Liver (tissue), 9 donors: ENCODE results near the gene AOAH. TPM values are rescaled to one million over a fixed set of nuclear protein-coding genes. Genes with fewer than 3 reads are reported as not detected.

Experiments used
- DNase-seq: peaks from one replicate; pipeline ENCODE4 v3.0.0-alpha.2; 2017; ENCODE audit warnings: low spot score
- H3K27ac ChIP-seq, 2 donors: one replicate each; pipeline ENCODE4 v1.7.0; 2013; ENCODE audit warnings: inconsistent platforms in 2 of 2, low read length in 2 of 2, control low read depth in 1 of 2, low read depth in 1 of 2, mild to moderate bottlenecking in 1 of 2
- H3K27me3 ChIP-seq, 4 donors: one replicate each; pipeline versions ENCODE4 v1.6.1 to v1.7.0; 2013; ENCODE audit warnings: low read length in 3 of 4, inconsistent platforms in 1 of 4, mild to moderate bottlenecking in 1 of 4, moderate library complexity in 1 of 4; ENCODE audit not compliant: control insufficient read depth in 4 of 4, insufficient read depth in 4 of 4
- H3K36me3 ChIP-seq, 4 donors: one replicate each; pipeline versions ENCODE4 v1.6.1 to v1.7.0; 2013; ENCODE audit warnings: low read length in 3 of 4, mild to moderate bottlenecking in 3 of 4, low read depth in 1 of 4, moderate library complexity in 1 of 4; ENCODE audit not compliant: control insufficient read depth in 4 of 4, insufficient read depth in 3 of 4
- H3K4me1 ChIP-seq, 4 donors: one replicate each; pipeline versions ENCODE4 v1.6.1 to v1.7.0; 2013; ENCODE audit warnings: low read length in 3 of 4, mild to moderate bottlenecking in 3 of 4, moderate library complexity in 1 of 4; ENCODE audit not compliant: control insufficient read depth in 4 of 4, insufficient read depth in 4 of 4
- H3K4me3 ChIP-seq, 3 donors: one replicate each; pipeline versions ENCODE4 v1.6.1 to v1.7.0; 2013; ENCODE audit warnings: low read length in 3 of 3, control low read depth in 1 of 3, low read depth in 1 of 3, mild to moderate bottlenecking in 1 of 3
- H3K9ac ChIP-seq, 2 donors: one replicate each; pipeline ENCODE4 v1.7.0; 2013; ENCODE audit warnings: low read length in 2 of 2, mild to moderate bottlenecking in 2 of 2, moderate library complexity in 2 of 2, control low read depth in 1 of 2, low read depth in 1 of 2
- H3K9me3 ChIP-seq, 4 donors: one replicate each; pipeline versions ENCODE4 v1.6.1 to v1.7.0; 2013; ENCODE audit warnings: low read length in 3 of 4; ENCODE audit not compliant: control insufficient read depth in 4 of 4
- EGR1 ChIP-seq, 2 donors: IDR thresholded peaks; 2 replicates each; pipeline ENCODE4 v1.6.1; 2016 to 2018; ENCODE audit warnings: antibody characterized with exemption in 2 of 2, low read depth in 2 of 2
- FOXA1 ChIP-seq: IDR thresholded peaks from 2 replicates; pipeline ENCODE4 v1.6.1; 2016; ENCODE audit warnings: antibody characterized with exemption
- FOXA2 ChIP-seq: IDR thresholded peaks from 2 replicates; pipeline ENCODE4 v1.6.1; 2016; ENCODE audit warnings: antibody characterized with exemption
- GABPA ChIP-seq, 2 donors: IDR thresholded peaks in 1 of 2; conservative IDR thresholded peaks in 1 of 2; 2 replicates each; pipeline ENCODE4 v1.6.1; 2016; ENCODE audit warnings: antibody characterized with exemption in 2 of 2, mild to moderate bottlenecking in 1 of 2, moderate library complexity in 1 of 2
- HNF4A ChIP-seq, 2 donors: conservative IDR thresholded peaks; 2 replicates each; pipeline ENCODE4 v1.6.1; 2016; ENCODE audit warnings: antibody characterized with exemption in 2 of 2, mild to moderate bottlenecking in 2 of 2
- HNF4G ChIP-seq: IDR thresholded peaks from 2 replicates; pipeline ENCODE4 v1.6.1; 2016; ENCODE audit warnings: antibody characterized with exemption
- JUND ChIP-seq, 2 donors: IDR thresholded peaks; 2 replicates each; pipeline ENCODE4 v1.6.1; 2016; ENCODE audit warnings: antibody characterized with exemption in 2 of 2
- NR2F2 ChIP-seq: IDR thresholded peaks from 2 replicates; pipeline ENCODE4 v1.6.1; 2016; ENCODE audit warnings: antibody characterized with exemption
- RAD21 ChIP-seq, 2 donors: IDR thresholded peaks; 2 replicates each; pipeline ENCODE4 v1.6.1; 2016; ENCODE audit warnings: antibody characterized with exemption in 2 of 2, mild to moderate bottlenecking in 2 of 2
- RXRA ChIP-seq, 2 donors: IDR thresholded peaks; 2 replicates each; pipeline ENCODE4 v1.6.1; 2017 to 2018; ENCODE audit warnings: antibody characterized with exemption in 2 of 2, mild to moderate bottlenecking in 1 of 2
- SP1 ChIP-seq: IDR thresholded peaks from 2 replicates; pipeline ENCODE4 v1.6.1; 2018; ENCODE audit warnings: antibody characterized with exemption, mild to moderate bottlenecking
- TAF1 ChIP-seq: conservative IDR thresholded peaks from 2 replicates; pipeline ENCODE4 v1.6.1; 2016; ENCODE audit warnings: antibody characterized with exemption, mild to moderate bottlenecking
- YY1 ChIP-seq: IDR thresholded peaks from 2 replicates; pipeline ENCODE4 v1.6.1; 2016; ENCODE audit warnings: antibody characterized with exemption, mild to moderate bottlenecking
- WGBS: extraction: QIAGEN DNeasy Blood & Tissue Kit; methylation state at CpG from one replicate; pipeline ENCODE4 v1.1.7; 2013; 5-methylcytosine and 5-hydroxymethylcytosine counted together
- polyA plus RNA-seq, 2 donors: library from polyadenylated mRNA; stranded (reverse) in 1 of 2; unstranded in 1 of 2; fragments of 200-250 nt in 1 of 2; fragments of >200 nt in 1 of 2; fragmentation: Nextera tagmentation in 1 of 2; extraction: Ambion mirVana in 1 of 2; gene quantifications; one replicate each; pipeline versions ENCODE4 v1.2.1 to v1.2.3, GENCODE V29; 2013 to 2015
- total RNA-seq, 2 donors: library from RNA; depleted of rRNA; stranded (reverse); fragments of >200 nt; gene quantifications; one replicate each; pipeline ENCODE4 v1.2.3, GENCODE V29; 2014
- TF ChIP-seq, protein P1 (sequence below): IDR thresholded peaks from 2 replicates; pipeline ENCODE4 v1.6.1; 2016; ENCODE audit warnings: antibody characterized with exemption, mild to moderate bottlenecking
- TF ChIP-seq, protein P2 (sequence below): IDR thresholded peaks from 2 replicates; pipeline ENCODE4 v1.6.1; 2016; ENCODE audit warnings: antibody characterized with exemption
- TF ChIP-seq, protein P3 (sequence below): IDR thresholded peaks from 2 replicates; pipeline ENCODE4 v1.6.1; 2016; ENCODE audit warnings: antibody characterized with exemption
- TF ChIP-seq, protein P4 (sequence below): fragments of 150-350 bp; IDR thresholded peaks from 2 replicates; pipeline ENCODE4 v1.5.1; 2017; ENCODE audit warnings: improper control_type of control experiment, low read depth, low read length; ENCODE audit not compliant: missing input control
- donor health status: healthy.
- donor health status: healthy.
- donor health status: healthy.
- donor health status: healthy.
- donor health status: healthy.

AOAH gene
- total and polyA plus RNA-seq, 4 donors, result 2.4 to 26.7 (median 5.8) TPM

DNA sequence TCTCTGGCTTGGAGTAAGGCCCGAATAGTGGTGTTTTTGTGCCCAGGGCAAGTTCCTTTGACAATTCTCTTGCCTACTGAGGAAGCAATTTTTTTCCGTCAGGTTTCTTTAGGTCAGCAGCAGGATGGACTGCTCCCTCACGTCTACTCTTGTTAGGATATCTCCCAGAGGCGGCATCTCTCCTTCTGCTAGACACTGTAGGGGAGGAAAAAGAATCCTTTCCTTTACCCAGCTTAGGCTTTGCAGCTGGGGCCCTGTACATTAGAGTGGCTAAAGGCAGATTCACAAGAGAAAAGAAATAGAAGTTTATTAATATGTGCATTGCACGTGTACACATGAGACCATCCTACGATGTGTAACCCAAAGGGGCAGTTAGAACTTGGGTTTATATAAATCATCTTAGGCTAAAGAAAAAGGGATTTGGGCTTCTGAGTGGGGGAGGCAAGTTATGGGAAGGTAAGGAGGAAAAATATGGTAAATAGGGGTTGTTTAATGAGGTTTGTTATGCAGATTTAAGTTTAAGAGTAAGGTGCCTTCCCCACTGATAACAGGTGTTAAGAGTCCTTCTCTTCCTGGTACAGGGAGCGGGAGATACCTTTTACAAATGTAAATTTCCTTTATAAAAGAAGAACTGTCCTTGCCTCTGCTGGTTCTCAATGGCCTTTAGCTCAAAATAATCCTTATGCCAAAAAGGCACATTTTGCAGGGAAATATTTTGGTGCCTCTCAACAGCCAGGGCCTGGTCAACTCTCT lies 156.4 kb downstream of the AOAH start:
- H3K4me3 ChIP-seq, result no peak overlapping the region
- no peaks in the 10 kb centered on the region for H3K27me3 ChIP-seq
- no peaks in the 10 kb centered on the region for H3K36me3 ChIP-seq
- 91% methylated on average over 7 of the region's 7 CpGs for WGBS
- no peaks in the 10 kb centered on the region for H3K9me3 ChIP-seq
- DNase-seq, result no peak
- TF ChIP-seq RXRA (IDR thresholded peaks at IDR 0.05) (no peak), NR2F2 (no peak), RAD21 (IDR thresholded peaks at IDR 0.05) (no peak), SP1 (no peak), FOXA1 (no peak), FOXA2 (no peak), HNF4A (conservative IDR thresholded peaks at IDR 0.05) (no peak), YY1 (no peak), TAF1 (no peak), HNF4G (no peak), GABPA (IDR thresholded peaks at IDR 0.05 in 1 of 2, conservative IDR thresholded peaks at IDR 0.05 in 1 of 2) (no peak), JUND (IDR thresholded peaks at IDR 0.05) (no peak)
- TF ChIP-seq, protein P1, sequence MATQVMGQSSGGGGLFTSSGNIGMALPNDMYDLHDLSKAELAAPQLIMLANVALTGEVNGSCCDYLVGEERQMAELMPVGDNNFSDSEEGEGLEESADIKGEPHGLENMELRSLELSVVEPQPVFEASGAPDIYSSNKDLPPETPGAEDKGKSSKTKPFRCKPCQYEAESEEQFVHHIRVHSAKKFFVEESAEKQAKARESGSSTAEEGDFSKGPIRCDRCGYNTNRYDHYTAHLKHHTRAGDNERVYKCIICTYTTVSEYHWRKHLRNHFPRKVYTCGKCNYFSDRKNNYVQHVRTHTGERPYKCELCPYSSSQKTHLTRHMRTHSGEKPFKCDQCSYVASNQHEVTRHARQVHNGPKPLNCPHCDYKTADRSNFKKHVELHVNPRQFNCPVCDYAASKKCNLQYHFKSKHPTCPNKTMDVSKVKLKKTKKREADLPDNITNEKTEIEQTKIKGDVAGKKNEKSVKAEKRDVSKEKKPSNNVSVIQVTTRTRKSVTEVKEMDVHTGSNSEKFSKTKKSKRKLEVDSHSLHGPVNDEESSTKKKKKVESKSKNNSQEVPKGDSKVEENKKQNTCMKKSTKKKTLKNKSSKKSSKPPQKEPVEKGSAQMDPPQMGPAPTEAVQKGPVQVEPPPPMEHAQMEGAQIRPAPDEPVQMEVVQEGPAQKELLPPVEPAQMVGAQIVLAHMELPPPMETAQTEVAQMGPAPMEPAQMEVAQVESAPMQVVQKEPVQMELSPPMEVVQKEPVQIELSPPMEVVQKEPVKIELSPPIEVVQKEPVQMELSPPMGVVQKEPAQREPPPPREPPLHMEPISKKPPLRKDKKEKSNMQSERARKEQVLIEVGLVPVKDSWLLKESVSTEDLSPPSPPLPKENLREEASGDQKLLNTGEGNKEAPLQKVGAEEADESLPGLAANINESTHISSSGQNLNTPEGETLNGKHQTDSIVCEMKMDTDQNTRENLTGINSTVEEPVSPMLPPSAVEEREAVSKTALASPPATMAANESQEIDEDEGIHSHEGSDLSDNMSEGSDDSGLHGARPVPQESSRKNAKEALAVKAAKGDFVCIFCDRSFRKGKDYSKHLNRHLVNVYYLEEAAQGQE, result no peak
- TF ChIP-seq, protein P2, sequence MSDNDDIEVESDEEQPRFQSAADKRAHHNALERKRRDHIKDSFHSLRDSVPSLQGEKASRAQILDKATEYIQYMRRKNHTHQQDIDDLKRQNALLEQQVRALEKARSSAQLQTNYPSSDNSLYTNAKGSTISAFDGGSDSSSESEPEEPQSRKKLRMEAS, result no peak
- H3K4me1 ChIP-seq, result peaks cover 0 to 13% (median 10%) of the 10 kb centered on the region in 4 donors
- no peak overlapping the region for H3K27ac ChIP-seq
- no peak overlapping the region for H3K9ac ChIP-seq

DNA sequence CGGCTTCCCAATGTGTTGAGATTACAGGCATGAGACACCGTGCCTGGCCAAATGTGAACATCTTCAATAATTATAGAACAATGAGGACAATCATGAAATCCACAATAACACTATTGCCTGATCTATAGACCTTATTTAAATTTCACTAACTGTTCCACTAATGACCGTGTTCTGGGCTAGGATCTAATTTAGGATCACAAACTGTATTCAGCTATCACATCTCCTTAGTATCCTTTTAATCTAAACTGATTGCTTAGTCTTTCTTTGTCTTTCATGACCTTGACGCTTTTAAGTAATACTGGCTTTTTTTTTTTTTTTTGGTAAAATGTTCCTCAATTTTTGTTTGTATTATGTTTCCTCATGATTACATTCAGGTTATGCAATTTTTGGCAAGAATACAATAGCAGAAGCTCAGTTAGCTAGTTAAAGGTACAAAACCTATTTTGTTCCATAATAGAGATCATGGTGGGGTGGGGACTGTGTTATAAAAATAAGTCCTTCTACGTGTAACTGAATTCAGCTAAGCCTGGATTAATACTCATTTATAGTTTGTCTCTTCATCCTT lies 158.4 kb downstream of the AOAH start:
- no peak for TF ChIP-seq EGR1 (IDR thresholded peaks at IDR 0.05; ENCODE audit: low read depth in 2 of 2)
- TF ChIP-seq RXRA (IDR thresholded peaks at IDR 0.05), result peak; percentile 43 to 65
- peak; percentile 17 to 25 for TF ChIP-seq RAD21 (IDR thresholded peaks at IDR 0.05)
- TF ChIP-seq, protein P3, sequence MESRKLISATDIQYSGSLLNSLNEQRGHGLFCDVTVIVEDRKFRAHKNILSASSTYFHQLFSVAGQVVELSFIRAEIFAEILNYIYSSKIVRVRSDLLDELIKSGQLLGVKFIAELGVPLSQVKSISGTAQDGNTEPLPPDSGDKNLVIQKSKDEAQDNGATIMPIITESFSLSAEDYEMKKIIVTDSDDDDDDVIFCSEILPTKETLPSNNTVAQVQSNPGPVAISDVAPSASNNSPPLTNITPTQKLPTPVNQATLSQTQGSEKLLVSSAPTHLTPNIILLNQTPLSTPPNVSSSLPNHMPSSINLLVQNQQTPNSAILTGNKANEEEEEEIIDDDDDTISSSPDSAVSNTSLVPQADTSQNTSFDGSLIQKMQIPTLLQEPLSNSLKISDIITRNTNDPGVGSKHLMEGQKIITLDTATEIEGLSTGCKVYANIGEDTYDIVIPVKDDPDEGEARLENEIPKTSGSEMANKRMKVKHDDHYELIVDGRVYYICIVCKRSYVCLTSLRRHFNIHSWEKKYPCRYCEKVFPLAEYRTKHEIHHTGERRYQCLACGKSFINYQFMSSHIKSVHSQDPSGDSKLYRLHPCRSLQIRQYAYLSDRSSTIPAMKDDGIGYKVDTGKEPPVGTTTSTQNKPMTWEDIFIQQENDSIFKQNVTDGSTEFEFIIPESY, result peak; percentile 56
- TF ChIP-seq HNF4A (conservative IDR thresholded peaks at IDR 0.05), result peak; percentile 55 to 58
- peak; percentile 34 for TF ChIP-seq SP1
- TF ChIP-seq, protein P2, result peak; percentile 59
- TF ChIP-seq FOXA2, result peak; percentile 23
- TF ChIP-seq JUND (IDR thresholded peaks at IDR 0.05), result peak; percentile 16 to 36
- TF ChIP-seq, protein P4, sequence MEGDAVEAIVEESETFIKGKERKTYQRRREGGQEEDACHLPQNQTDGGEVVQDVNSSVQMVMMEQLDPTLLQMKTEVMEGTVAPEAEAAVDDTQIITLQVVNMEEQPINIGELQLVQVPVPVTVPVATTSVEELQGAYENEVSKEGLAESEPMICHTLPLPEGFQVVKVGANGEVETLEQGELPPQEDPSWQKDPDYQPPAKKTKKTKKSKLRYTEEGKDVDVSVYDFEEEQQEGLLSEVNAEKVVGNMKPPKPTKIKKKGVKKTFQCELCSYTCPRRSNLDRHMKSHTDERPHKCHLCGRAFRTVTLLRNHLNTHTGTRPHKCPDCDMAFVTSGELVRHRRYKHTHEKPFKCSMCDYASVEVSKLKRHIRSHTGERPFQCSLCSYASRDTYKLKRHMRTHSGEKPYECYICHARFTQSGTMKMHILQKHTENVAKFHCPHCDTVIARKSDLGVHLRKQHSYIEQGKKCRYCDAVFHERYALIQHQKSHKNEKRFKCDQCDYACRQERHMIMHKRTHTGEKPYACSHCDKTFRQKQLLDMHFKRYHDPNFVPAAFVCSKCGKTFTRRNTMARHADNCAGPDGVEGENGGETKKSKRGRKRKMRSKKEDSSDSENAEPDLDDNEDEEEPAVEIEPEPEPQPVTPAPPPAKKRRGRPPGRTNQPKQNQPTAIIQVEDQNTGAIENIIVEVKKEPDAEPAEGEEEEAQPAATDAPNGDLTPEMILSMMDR, result no peak
- no peak overlapping the region for H3K27ac ChIP-seq

More for the DNA sequence above, 158.4 kb downstream of the AOAH start:
- Histone ChIP-seq H3K4me1 (peaks cover 0 to 13% (median 10%) of the 10 kb centered on the region in 4 donors), H3K9ac (no peak overlapping the region), H3K4me3 (no peak overlapping the region), H3K36me3 (no peaks in the 10 kb centered on the region), H3K27me3 (no peaks in the 10 kb centered on the region), H3K9me3 (no peaks in the 10 kb centered on the region)
- WGBS, result 54% methylated on average over 5 of the region's 5 CpGs
- DNase-seq, result no peak
